MV-4-11 (cell line): Measurements from ENCODE around the gene IMPG1.
"Not testable (repeated sequence)": the region's sequence is repeated elsewhere in the genome, so short reads cannot be mapped to it uniquely, and the experiment has no call there.

Source experiments
- DNase-seq: peaks from one replicate; lab custom pipeline; 2025; lab: John Stamatoyannopoulos, UW

The IMPG1 gene

GRCh38 chr6:75946146-75946831, 126.2 kb downstream of the IMPG1 start:
- peak; percentile 51 for DNase-seq

DNA sequence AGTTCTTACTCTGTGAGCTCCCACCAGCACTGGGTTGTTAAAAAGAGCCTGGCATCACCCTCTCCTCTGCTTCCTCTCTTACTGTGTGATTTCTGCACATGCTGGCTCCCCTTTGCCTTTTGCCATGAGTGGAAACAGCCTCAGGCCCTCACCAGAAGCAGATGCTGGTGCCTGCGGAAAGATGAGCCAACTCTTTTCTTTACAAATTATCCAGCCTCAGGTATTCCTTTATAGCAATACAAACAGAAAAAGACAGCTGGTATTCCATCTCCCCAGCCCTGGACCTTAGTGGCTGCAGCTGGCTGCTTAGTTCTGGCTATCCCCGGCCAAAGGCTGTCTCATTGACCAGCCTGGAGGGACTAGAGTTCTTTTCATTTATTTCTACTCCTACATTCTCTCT, 129.1 kb downstream of the IMPG1 start:
- no peak for DNase-seq

DNA sequence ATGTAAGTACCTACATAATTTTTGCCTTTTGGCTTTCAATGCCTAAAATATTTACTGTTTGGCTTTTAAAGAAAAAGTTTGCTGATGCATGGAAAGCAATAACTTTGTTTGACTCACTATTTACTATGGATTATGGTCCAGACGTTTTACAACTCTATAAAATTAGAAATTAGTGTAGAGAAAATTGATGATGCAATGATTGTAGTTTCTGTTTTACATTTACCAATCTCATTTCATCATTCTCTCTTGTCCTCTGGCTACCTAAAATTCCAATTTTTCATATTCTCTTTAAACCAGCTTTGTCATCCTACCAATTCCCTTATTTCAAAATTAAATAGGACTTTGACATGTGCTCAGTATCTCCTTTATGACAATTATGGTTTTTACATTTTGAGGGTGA, 131.0 kb downstream of the IMPG1 start:
- DNase-seq = no peak

DNA sequence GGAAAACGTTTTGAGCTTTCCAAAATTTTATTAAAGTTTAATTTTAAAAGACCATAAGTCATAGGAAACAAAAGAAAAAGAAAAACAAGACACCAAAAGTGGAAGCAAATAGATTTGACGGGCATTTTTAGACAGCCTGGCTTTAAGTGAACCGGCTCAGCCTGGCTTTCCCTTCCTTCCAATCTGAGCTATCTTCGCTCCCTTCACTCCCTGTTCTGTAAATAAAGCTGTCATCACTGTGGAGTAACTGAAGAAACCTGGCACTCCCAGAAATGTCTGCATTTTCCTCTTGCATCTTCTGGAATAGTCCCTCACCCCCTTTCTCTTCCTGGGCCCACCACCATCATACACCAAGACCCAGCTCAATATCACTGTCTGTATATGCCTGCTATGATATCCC, 131.9 kb downstream of the IMPG1 start:
- DNase-seq = no peak

DNA sequence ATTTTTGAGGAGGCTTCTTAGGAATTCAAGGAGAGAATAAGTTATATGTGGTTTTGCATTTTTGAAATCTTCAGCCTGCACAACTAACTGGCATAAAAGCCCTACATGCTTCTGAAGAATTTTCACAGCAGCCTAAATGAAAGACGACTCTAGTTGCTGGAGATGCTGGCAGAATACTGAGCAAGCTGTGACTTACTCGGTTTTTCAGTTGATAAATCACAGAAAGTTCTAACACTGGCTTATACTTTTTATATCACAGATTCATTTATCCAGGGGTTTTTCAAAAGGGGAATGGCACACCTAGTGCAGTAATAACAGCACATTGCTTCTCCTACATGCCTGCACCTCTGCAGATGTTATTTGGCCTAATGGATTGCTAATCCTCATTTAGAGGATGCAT, 134.6 kb downstream of the IMPG1 start:
- DNase-seq = no peak

GRCh38 chr6:75936682-75937081, 135.8 kb downstream of the IMPG1 start:
- DNase-seq = no peak

DNA sequence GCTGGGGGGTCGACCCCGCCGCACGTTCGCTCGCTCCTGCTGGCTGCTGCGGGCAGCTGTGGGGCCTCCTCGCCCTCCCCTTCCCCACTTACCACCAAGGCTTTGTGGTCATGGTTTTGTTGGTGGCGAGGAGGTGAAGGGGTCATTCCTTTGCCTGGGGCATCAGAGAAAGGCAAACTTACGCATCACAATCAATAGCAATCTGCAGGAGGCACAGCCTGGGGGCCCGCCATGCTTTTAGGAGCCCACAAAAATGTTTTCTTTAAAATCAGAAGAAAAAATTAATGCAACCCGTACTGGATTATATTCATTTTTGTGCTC, 137.0 kb downstream of the IMPG1 start:
- DNase-seq = no peak

- DNase-seq = peak; percentile 70
Observed at GRCh38 chr6:75934643-75935472, 137.6 kb downstream of the IMPG1 start.

GRCh38 chr6:75933387-75933975, 139.0 kb downstream of the IMPG1 start:
- no peak for DNase-seq

DNA sequence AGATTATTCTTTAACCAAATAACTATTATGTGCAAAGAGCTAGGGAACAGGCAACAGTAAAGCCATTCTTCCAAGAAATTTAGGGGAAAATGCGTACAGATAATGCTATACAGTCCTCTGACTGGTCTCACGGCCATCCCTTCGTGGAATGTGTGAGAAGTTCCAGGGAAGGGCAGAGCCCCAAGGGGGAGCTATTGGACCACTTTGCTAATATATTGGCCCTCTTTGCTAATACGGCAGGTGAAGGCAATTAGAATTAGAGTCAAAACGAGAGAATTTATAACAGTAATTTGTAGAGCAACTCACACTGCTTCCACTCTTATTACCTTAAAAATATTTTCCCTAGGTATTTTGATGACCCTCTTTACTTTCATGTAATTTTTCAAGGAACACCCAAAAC, 140.4 kb downstream of the IMPG1 start:
- peak; percentile 5 for DNase-seq

GRCh38 chr6:75931011-75931680, 141.3 kb downstream of the IMPG1 start:
- no peak for DNase-seq

DNA sequence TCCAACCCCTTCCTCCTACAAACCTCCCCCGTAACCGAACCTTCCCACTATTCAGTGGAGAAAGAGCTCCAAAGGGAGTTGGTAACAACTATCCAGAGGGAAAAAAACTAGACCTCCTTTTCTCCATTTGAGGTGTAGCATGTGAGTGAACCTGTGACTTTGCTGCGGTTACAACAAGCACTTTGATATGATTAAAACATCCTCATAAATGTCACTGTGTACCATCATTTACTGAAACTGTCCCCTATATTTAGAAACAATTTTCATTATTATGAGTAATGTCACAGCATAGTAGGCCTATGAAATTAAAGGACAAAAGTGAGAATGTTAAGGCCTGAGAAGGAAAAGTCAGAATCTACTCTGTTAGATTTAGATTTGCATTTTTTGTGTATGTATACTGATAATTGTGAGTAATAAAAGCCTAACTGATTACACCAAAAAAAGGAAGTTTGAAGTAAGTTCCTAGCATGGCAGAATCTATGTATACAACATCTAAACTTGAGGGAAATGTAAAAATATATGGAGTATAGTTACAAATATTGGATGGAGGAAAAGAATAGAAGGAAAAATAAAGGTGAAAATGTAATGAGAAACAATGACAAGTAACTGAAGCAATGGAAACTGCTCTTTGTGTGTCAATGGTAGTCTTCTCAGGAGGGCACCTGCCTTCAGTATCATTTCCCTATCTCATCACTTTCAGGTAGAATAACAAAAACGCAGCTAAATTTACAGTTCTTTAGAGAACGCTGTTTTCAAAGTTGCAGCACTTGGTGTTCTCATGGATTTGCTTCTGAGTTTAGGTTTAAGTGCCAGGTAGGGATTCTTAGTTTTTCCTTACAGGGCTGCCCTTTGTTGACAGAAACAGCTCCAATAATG, 145.9 kb downstream of the IMPG1 start:
- no peak for DNase-seq

- DNase-seq = no peak
Observed at GRCh38 chr6:75922226-75922625, 150.2 kb downstream of the IMPG1 start.

GRCh38 chr6:75913040-75913439, 159.4 kb downstream of the IMPG1 start:
- DNase-seq = no peak

GRCh38 chr6:75907444-75907843, 165.0 kb downstream of the IMPG1 start:
- no peak for DNase-seq

DNA sequence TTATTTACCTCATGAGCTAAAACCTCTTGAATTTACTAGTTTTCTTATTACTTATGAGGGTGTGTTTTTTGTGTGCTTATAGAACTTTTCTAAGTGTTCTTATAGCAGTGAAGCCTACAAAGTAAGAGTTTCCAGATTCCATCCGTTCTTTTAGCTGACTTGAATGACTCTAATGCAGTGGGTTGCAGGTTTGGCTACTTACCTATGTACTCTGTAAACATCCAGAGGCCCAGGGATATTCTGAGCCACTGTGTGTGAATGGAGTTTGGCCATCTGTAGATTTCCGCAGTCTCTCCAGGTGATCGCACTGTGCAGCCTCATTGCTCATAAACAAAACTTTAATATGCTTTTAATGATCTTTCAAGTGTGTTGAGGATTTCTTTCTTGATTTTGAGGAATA, 165.6 kb downstream of the IMPG1 start:
- no peak for DNase-seq

DNA sequence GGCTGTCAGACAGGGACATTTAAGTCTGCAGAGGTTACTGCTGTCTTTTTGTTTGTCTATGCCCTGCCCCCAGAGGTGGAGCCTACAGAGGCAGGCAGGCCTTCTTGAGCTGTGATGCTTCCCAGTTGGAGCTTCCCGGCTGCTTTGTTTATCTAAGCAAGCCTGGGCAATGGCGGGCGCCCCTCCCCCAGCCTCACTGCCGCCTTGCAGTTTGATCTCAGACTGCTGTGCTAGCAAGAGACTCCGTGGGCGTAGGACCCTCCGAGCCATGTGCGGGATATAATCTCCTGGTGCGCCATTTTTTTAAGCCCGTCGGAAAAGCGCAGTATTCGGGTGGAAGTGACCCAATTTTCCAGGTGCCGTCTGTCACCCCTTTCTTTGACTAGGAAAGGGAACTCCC, 167.3 kb downstream of the IMPG1 start:
- not testable (repeated sequence) for DNase-seq

GRCh38 chr6:75900216-75900615, 172.2 kb downstream of the IMPG1 start:
- DNase-seq = not testable (repeated sequence)

GRCh38 chr6:75896526-75896925, 175.9 kb downstream of the IMPG1 start:
- no peak for DNase-seq

GRCh38 chr6:75893776-75894152, 178.7 kb downstream of the IMPG1 start:
- DNase-seq = no peak

GRCh38 chr6:75893058-75893775, 179.2 kb downstream of the IMPG1 start:
- peak; percentile 49 for DNase-seq
